MCF 10A (cell line): Measurements from ENCODE around the gene EDN2. TPM values are rescaled to one million over a fixed set of nuclear protein-coding genes. Genes with fewer than 3 reads are reported as not detected.

Source experiments
- BruUV-seq: library from RNA; stranded (reverse); fragments of 400-500 nt; replicated peaks from 2 replicates; lab custom pipeline; 2021; lab: Mats Ljungman, UMichigan
- CTCF ChIA-PET: fragments of 300-600 bp; sonication (Branson Sonifier 250); formaldehyde crosslinking; extraction: SDS; loops from one replicate; lab custom pipeline; 2021; ENCODE audit warnings: antibody characterized with exemption, inconsistent platforms; lab: Yijun Ruan, JAX
- POLR2A ChIA-PET: fragments of 300-600, 350-650 bp; sonication (Branson Sonifier 250); formaldehyde crosslinking; extraction: SDS; loops from one replicate; lab custom pipeline; 2020; ENCODE audit warnings: antibody characterized with exemption, inconsistent platforms; lab: Yijun Ruan, JAX
- DNase-seq: peaks from one replicate; pipeline ENCODE4 v3.0.0-alpha.2; 2018; ENCODE audit not compliant: unreplicated experiment
- H3K27ac Mint-ChIP-seq: one replicate; pipeline ENCODE4 v1.8.0; 2022; ENCODE audit warnings: mild to moderate bottlenecking, low read depth, mixed read lengths; ENCODE audit not compliant: unreplicated experiment
- H3K27me3 Mint-ChIP-seq: one replicate; pipeline ENCODE4 v1.8.0; 2022; ENCODE audit warnings: mixed read lengths; ENCODE audit not compliant: insufficient read depth, unreplicated experiment
- H3K36me3 Mint-ChIP-seq: one replicate; pipeline ENCODE4 v1.8.0; 2022; ENCODE audit warnings: mild to moderate bottlenecking, moderate library complexity, mixed read lengths; ENCODE audit not compliant: insufficient read depth, unreplicated experiment
- H3K4me1 Mint-ChIP-seq: one replicate; pipeline ENCODE4 v1.8.0; 2022; ENCODE audit warnings: mixed read lengths; ENCODE audit not compliant: insufficient read depth, unreplicated experiment
- H3K4me3 Mint-ChIP-seq: one replicate; pipeline ENCODE4 v1.8.0; 2022; ENCODE audit warnings: mild to moderate bottlenecking, moderate library complexity, mixed read lengths; ENCODE audit not compliant: unreplicated experiment
- H3K9me3 Mint-ChIP-seq: one replicate; pipeline ENCODE4 v1.8.0; 2022; ENCODE audit warnings: mixed read lengths; ENCODE audit not compliant: unreplicated experiment
- intact Hi-C: fragments of 100-400 bp; cut with micrococcal nuclease; formaldehyde crosslinking; loops from 2 replicates; pipeline ENCODE4 v1.14.1; 2022
- total RNA-seq: library from RNA; stranded (reverse); gene quantifications from 2 replicates; pipeline ENCODE4 v1.2.3, GENCODE V29; 2022
- TF ChIP-seq, protein P1 (sequence below): fragments of 200-600 bp; IDR thresholded peaks from one replicate; pipeline ENCODE4 v1.8.0; 2022; ENCODE audit warnings: antibody characterized with exemption, mild to moderate bottlenecking; ENCODE audit not compliant: unreplicated experiment

Gene EDN2
- total RNA-seq, 1 experiment from 2014 or later: 0.58 TPM

- CTCF ChIA-PET: no interaction called here
- Mint-ChIP-seq H3K27ac (no peak overlapping the region), H3K4me1 (no peaks in the 10 kb centered on the region), H3K4me3 (no peak overlapping the region), H3K36me3 (no peaks in the 10 kb centered on the region), H3K27me3 (peaks cover 37% of the 10 kb centered on the region), H3K9me3 (peaks cover 19% of the 10 kb centered on the region)
- BruUV-seq: no TSS peak
- POLR2A ChIA-PET: no interaction called here
- no peak for DNase-seq
- TF ChIP-seq, protein P1, sequence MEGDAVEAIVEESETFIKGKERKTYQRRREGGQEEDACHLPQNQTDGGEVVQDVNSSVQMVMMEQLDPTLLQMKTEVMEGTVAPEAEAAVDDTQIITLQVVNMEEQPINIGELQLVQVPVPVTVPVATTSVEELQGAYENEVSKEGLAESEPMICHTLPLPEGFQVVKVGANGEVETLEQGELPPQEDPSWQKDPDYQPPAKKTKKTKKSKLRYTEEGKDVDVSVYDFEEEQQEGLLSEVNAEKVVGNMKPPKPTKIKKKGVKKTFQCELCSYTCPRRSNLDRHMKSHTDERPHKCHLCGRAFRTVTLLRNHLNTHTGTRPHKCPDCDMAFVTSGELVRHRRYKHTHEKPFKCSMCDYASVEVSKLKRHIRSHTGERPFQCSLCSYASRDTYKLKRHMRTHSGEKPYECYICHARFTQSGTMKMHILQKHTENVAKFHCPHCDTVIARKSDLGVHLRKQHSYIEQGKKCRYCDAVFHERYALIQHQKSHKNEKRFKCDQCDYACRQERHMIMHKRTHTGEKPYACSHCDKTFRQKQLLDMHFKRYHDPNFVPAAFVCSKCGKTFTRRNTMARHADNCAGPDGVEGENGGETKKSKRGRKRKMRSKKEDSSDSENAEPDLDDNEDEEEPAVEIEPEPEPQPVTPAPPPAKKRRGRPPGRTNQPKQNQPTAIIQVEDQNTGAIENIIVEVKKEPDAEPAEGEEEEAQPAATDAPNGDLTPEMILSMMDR: no peak
- intact Hi-C loops: no loop called here
Observed at GRCh38 chr1:41528726-41529605, 44.5 kb upstream of the EDN2 start.

GRCh38 chr1:41528106-41528505, 43.6 kb upstream of the EDN2 start:
- H3K36me3 Mint-ChIP-seq: no peaks in the 10 kb centered on the region
- BruUV-seq: no TSS peak
- DNase-seq: no peak
- TF ChIP-seq, protein P1: no peak
- ChIA-PET POLR2A (no interaction called here), CTCF (no interaction called here)
- H3K27me3 Mint-ChIP-seq: peaks cover 28% of the 10 kb centered on the region
- no peaks in the 10 kb centered on the region for H3K4me1 Mint-ChIP-seq
- no peak overlapping the region for H3K4me3 Mint-ChIP-seq
- no peak overlapping the region for H3K27ac Mint-ChIP-seq
- H3K9me3 Mint-ChIP-seq: peaks cover 19% of the 10 kb centered on the region
- intact Hi-C loops: no loop called here

- ChIA-PET POLR2A (no interaction called here), CTCF (no interaction called here)
- no peak overlapping the region for H3K4me3 Mint-ChIP-seq
- no peaks in the 10 kb centered on the region for H3K4me1 Mint-ChIP-seq
- peaks cover 18% of the 10 kb centered on the region for H3K27me3 Mint-ChIP-seq
- DNase-seq: no peak
- H3K36me3 Mint-ChIP-seq: no peaks in the 10 kb centered on the region
- BruUV-seq: no TSS peak
- TF ChIP-seq, protein P1: no peak
- H3K27ac Mint-ChIP-seq: peak overlapping the region; percentile 40
- intact Hi-C loops: no loop called here
- peaks cover 19% of the 10 kb centered on the region for H3K9me3 Mint-ChIP-seq
Observed at GRCh38 chr1:41526956-41527561, 42.6 kb upstream of the EDN2 start.

- POLR2A ChIA-PET: interaction anchor here (0.6 kb wide), 1 partner anchor 295 kb away, joined by 3 read pairs; no protein-coding TSS in a partner anchor
Observed at GRCh38 chr1:41525891-41526587, 41.6 kb upstream of the EDN2 start.

More at GRCh38 chr1:41525891-41526587, 41.6 kb upstream of the EDN2 start:
- Mint-ChIP-seq H3K27ac (no peak overlapping the region), H3K36me3 (no peaks in the 10 kb centered on the region), H3K27me3 (peaks cover 7% of the 10 kb centered on the region), H3K4me1 (no peaks in the 10 kb centered on the region), H3K9me3 (peaks cover 14% of the 10 kb centered on the region), H3K4me3 (no peak overlapping the region)
- intact Hi-C loops: no loop called here
- TF ChIP-seq, protein P1: no peak
- BruUV-seq: no TSS peak
- DNase-seq: no peak
- CTCF ChIA-PET: interaction anchor here (0.6 kb wide), 1 partner anchor 92 kb away, joined by 3 read pairs; no protein-coding TSS in a partner anchor
